AG09309 (cell line): ENCODE data around the gene STUM.

Experiments used
- DNase-seq: peaks from one replicate; pipeline ENCODE4 v3.0.0-alpha.2; 2010; ENCODE audit warnings: low read depth
- H3K4me3 ChIP-seq: 2 replicates; pipeline ENCODE4 v1.5.1; 2011; ENCODE audit warnings: mild to moderate bottlenecking, low read depth, low read length, moderate library complexity; ENCODE audit not compliant: control insufficient read depth
- CTCF ChIP-seq: IDR thresholded peaks from 2 replicates; pipeline ENCODE4 v1.5.1; 2011; ENCODE audit warnings: mild to moderate bottlenecking, low read depth, low read length, inconsistent platforms; ENCODE audit not compliant: insufficient read depth, control insufficient read depth; ENCODE audit errors: missing control alignments

The STUM gene

GRCh38 chr1:226632169-226632879, 83.8 kb downstream of the STUM start:
- no peak for DNase-seq
- no peak overlapping the region for H3K4me3 ChIP-seq
- TF ChIP-seq CTCF, result no peak

GRCh38 chr1:226632922-226633351, 84.4 kb downstream of the STUM start:
- no peak overlapping the region for H3K4me3 ChIP-seq
- no peak for TF ChIP-seq CTCF
- DNase-seq, result no peak

- DNase-seq, result no peak
- no peak overlapping the region for H3K4me3 ChIP-seq
- TF ChIP-seq CTCF, result no peak
Measured at GRCh38 chr1:226633541-226634165, 85.1 kb downstream of the STUM start.

GRCh38 chr1:226634166-226634588, 85.6 kb downstream of the STUM start:
- no peak for DNase-seq
- H3K4me3 ChIP-seq, result no peak overlapping the region
- TF ChIP-seq CTCF, result peak; percentile 96

GRCh38 chr1:226634611-226635246, 86.2 kb downstream of the STUM start:
- H3K4me3 ChIP-seq, result no peak overlapping the region
- DNase-seq, result no peak
- TF ChIP-seq CTCF, result no peak

GRCh38 chr1:226635456-226635941, 86.9 kb downstream of the STUM start:
- no peak for DNase-seq
- no peak overlapping the region for H3K4me3 ChIP-seq
- no peak for TF ChIP-seq CTCF
